Liver (tissue), 9 donors: ENCODE measurements around the gene RGS1. TPM values are rescaled to one million over a fixed set of nuclear protein-coding genes. Genes with fewer than 3 reads are reported as not detected.
"Not testable (repeated sequence)": the region's sequence is repeated elsewhere in the genome, so short reads cannot be mapped to it uniquely, and the experiment has no call there.

Experiments used
- DNase-seq: peaks from one replicate; pipeline ENCODE4 v3.0.0-alpha.2; 2017; ENCODE audit warnings: low spot score
- H3K27ac ChIP-seq, 2 donors: one replicate each; pipeline ENCODE4 v1.7.0; 2013; ENCODE audit warnings: inconsistent platforms in 2 of 2, low read length in 2 of 2, control low read depth in 1 of 2, low read depth in 1 of 2, mild to moderate bottlenecking in 1 of 2
- H3K27me3 ChIP-seq, 4 donors: one replicate each; pipeline versions ENCODE4 v1.6.1 to v1.7.0; 2013; ENCODE audit warnings: low read length in 3 of 4, inconsistent platforms in 1 of 4, mild to moderate bottlenecking in 1 of 4, moderate library complexity in 1 of 4; ENCODE audit not compliant: control insufficient read depth in 4 of 4, insufficient read depth in 4 of 4
- H3K36me3 ChIP-seq, 4 donors: one replicate each; pipeline versions ENCODE4 v1.6.1 to v1.7.0; 2013; ENCODE audit warnings: low read length in 3 of 4, mild to moderate bottlenecking in 3 of 4, low read depth in 1 of 4, moderate library complexity in 1 of 4; ENCODE audit not compliant: control insufficient read depth in 4 of 4, insufficient read depth in 3 of 4
- H3K4me1 ChIP-seq, 4 donors: one replicate each; pipeline versions ENCODE4 v1.6.1 to v1.7.0; 2013; ENCODE audit warnings: low read length in 3 of 4, mild to moderate bottlenecking in 3 of 4, moderate library complexity in 1 of 4; ENCODE audit not compliant: control insufficient read depth in 4 of 4, insufficient read depth in 4 of 4
- H3K4me3 ChIP-seq, 3 donors: one replicate each; pipeline versions ENCODE4 v1.6.1 to v1.7.0; 2013; ENCODE audit warnings: low read length in 3 of 3, control low read depth in 1 of 3, low read depth in 1 of 3, mild to moderate bottlenecking in 1 of 3
- H3K9ac ChIP-seq, 2 donors: one replicate each; pipeline ENCODE4 v1.7.0; 2013; ENCODE audit warnings: low read length in 2 of 2, mild to moderate bottlenecking in 2 of 2, moderate library complexity in 2 of 2, control low read depth in 1 of 2, low read depth in 1 of 2
- H3K9me3 ChIP-seq, 4 donors: one replicate each; pipeline versions ENCODE4 v1.6.1 to v1.7.0; 2013; ENCODE audit warnings: low read length in 3 of 4; ENCODE audit not compliant: control insufficient read depth in 4 of 4
- ATF3 ChIP-seq: IDR thresholded peaks from 2 replicates; pipeline ENCODE4 v1.6.1; 2016; ENCODE audit warnings: antibody characterized with exemption
- CTCF ChIP-seq: fragments of 150-350 bp; IDR thresholded peaks from 2 replicates; pipeline ENCODE4 v1.5.1; 2017; ENCODE audit warnings: improper control_type of control experiment, low read depth, low read length; ENCODE audit not compliant: missing input control
- EGR1 ChIP-seq, 2 donors: IDR thresholded peaks; 2 replicates each; pipeline ENCODE4 v1.6.1; 2016 to 2018; ENCODE audit warnings: antibody characterized with exemption in 2 of 2, low read depth in 2 of 2
- FOXA1 ChIP-seq: IDR thresholded peaks from 2 replicates; pipeline ENCODE4 v1.6.1; 2016; ENCODE audit warnings: antibody characterized with exemption
- FOXA2 ChIP-seq: IDR thresholded peaks from 2 replicates; pipeline ENCODE4 v1.6.1; 2016; ENCODE audit warnings: antibody characterized with exemption
- GABPA ChIP-seq, 2 donors: IDR thresholded peaks in 1 of 2; conservative IDR thresholded peaks in 1 of 2; 2 replicates each; pipeline ENCODE4 v1.6.1; 2016; ENCODE audit warnings: antibody characterized with exemption in 2 of 2, mild to moderate bottlenecking in 1 of 2, moderate library complexity in 1 of 2
- HNF4A ChIP-seq, 2 donors: conservative IDR thresholded peaks; 2 replicates each; pipeline ENCODE4 v1.6.1; 2016; ENCODE audit warnings: antibody characterized with exemption in 2 of 2, mild to moderate bottlenecking in 2 of 2
- HNF4G ChIP-seq: IDR thresholded peaks from 2 replicates; pipeline ENCODE4 v1.6.1; 2016; ENCODE audit warnings: antibody characterized with exemption
- JUND ChIP-seq, 2 donors: IDR thresholded peaks; 2 replicates each; pipeline ENCODE4 v1.6.1; 2016; ENCODE audit warnings: antibody characterized with exemption in 2 of 2
- NR2F2 ChIP-seq: IDR thresholded peaks from 2 replicates; pipeline ENCODE4 v1.6.1; 2016; ENCODE audit warnings: antibody characterized with exemption
- RAD21 ChIP-seq, 2 donors: IDR thresholded peaks; 2 replicates each; pipeline ENCODE4 v1.6.1; 2016; ENCODE audit warnings: antibody characterized with exemption in 2 of 2, mild to moderate bottlenecking in 2 of 2
- REST ChIP-seq: IDR thresholded peaks from 2 replicates; pipeline ENCODE4 v1.6.1; 2016; ENCODE audit warnings: antibody characterized with exemption, mild to moderate bottlenecking
- RXRA ChIP-seq, 2 donors: IDR thresholded peaks; 2 replicates each; pipeline ENCODE4 v1.6.1; 2017 to 2018; ENCODE audit warnings: antibody characterized with exemption in 2 of 2, mild to moderate bottlenecking in 1 of 2
- SP1 ChIP-seq: IDR thresholded peaks from 2 replicates; pipeline ENCODE4 v1.6.1; 2018; ENCODE audit warnings: antibody characterized with exemption, mild to moderate bottlenecking
- TAF1 ChIP-seq: conservative IDR thresholded peaks from 2 replicates; pipeline ENCODE4 v1.6.1; 2016; ENCODE audit warnings: antibody characterized with exemption, mild to moderate bottlenecking
- YY1 ChIP-seq: IDR thresholded peaks from 2 replicates; pipeline ENCODE4 v1.6.1; 2016; ENCODE audit warnings: antibody characterized with exemption, mild to moderate bottlenecking
- ZBTB33 ChIP-seq: IDR thresholded peaks from 2 replicates; pipeline ENCODE4 v1.6.1; 2016; ENCODE audit warnings: antibody characterized with exemption
- WGBS: extraction: QIAGEN DNeasy Blood & Tissue Kit; methylation state at CpG from one replicate; pipeline ENCODE4 v1.1.7; 2013; 5-methylcytosine and 5-hydroxymethylcytosine counted together
- polyA plus RNA-seq, 2 donors: library from polyadenylated mRNA; stranded (reverse) in 1 of 2; unstranded in 1 of 2; fragments of 200-250 nt in 1 of 2; fragments of >200 nt in 1 of 2; fragmentation: Nextera tagmentation in 1 of 2; extraction: Ambion mirVana in 1 of 2; gene quantifications; one replicate each; pipeline versions ENCODE4 v1.2.1 to v1.2.3, GENCODE V29; 2013 to 2015
- total RNA-seq, 2 donors: library from RNA; depleted of rRNA; stranded (reverse); fragments of >200 nt; gene quantifications; one replicate each; pipeline ENCODE4 v1.2.3, GENCODE V29; 2014
- donor health status: healthy.
- donor health status: healthy.
- donor health status: healthy.
- donor health status: healthy.
- donor health status: healthy.

Gene RGS1
- total and polyA plus RNA-seq, 4 donors = 1.8 to 7.7 (median 6.0) TPM

GRCh38 chr1:192529811-192530210 lies 45.8 kb upstream of the RGS1 start:
- TF ChIP-seq HNF4G (no peak), ZBTB33 (no peak), FOXA1 (no peak), YY1 (no peak), HNF4A (conservative IDR thresholded peaks at IDR 0.05) (no peak), ATF3 (no peak), JUND (IDR thresholded peaks at IDR 0.05) (no peak), CTCF (no peak), TAF1 (no peak), GABPA (IDR thresholded peaks at IDR 0.05 in 1 of 2, conservative IDR thresholded peaks at IDR 0.05 in 1 of 2) (no peak), RAD21 (IDR thresholded peaks at IDR 0.05) (no peak), FOXA2 (no peak), REST (no peak), RXRA (IDR thresholded peaks at IDR 0.05) (no peak), NR2F2 (no peak), SP1 (no peak), EGR1 (IDR thresholded peaks at IDR 0.05; ENCODE audit: low read depth in 2 of 2) (no peak)
- H3K27me3 ChIP-seq = no peaks in the 10 kb centered on the region
- H3K36me3 ChIP-seq = no peaks in the 10 kb centered on the region
- 86% methylated on average over 1 of the region's 1 CpG for WGBS
- no peaks in the 10 kb centered on the region for H3K9me3 ChIP-seq
- H3K27ac ChIP-seq = no peak overlapping the region
- no peaks in the 10 kb centered on the region for H3K4me1 ChIP-seq
- no peak overlapping the region for H3K4me3 ChIP-seq
- no peak overlapping the region for H3K9ac ChIP-seq
- DNase-seq = no peak

GRCh38 chr1:192530254-192530653 lies 45.3 kb upstream of the RGS1 start:
- DNase-seq = no peak
- H3K27ac ChIP-seq = no peak overlapping the region
- no peak overlapping the region for H3K9ac ChIP-seq
- H3K27me3 ChIP-seq = no peaks in the 10 kb centered on the region
- H3K9me3 ChIP-seq = no peaks in the 10 kb centered on the region
- no peaks in the 10 kb centered on the region for H3K4me1 ChIP-seq
- H3K4me3 ChIP-seq = no peak overlapping the region
- no peaks in the 10 kb centered on the region for H3K36me3 ChIP-seq
- 51% methylated on average over 2 of the region's 2 CpGs for WGBS
- TF ChIP-seq FOXA1 (no peak), JUND (IDR thresholded peaks at IDR 0.05) (no peak), ATF3 (no peak), NR2F2 (no peak), SP1 (no peak), TAF1 (no peak), HNF4A (conservative IDR thresholded peaks at IDR 0.05) (no peak), RXRA (IDR thresholded peaks at IDR 0.05) (no peak), CTCF (no peak)

- not testable (repeated sequence) for H3K36me3 ChIP-seq, H3K27me3 ChIP-seq, H3K4me1 ChIP-seq, DNase-seq, H3K27ac ChIP-seq, H3K4me3 ChIP-seq, H3K9ac ChIP-seq, H3K9me3 ChIP-seq
- 89% methylated on average over 6 of the region's 6 CpGs for whole genome bisulfite sequencing
Observed at GRCh38 chr1:192531037-192531703, 44.4 kb upstream of the RGS1 start.
